ENCODE results near the gene CCDC141.
"Not testable (repeated sequence)": the region's sequence is repeated elsewhere in the genome, so short reads cannot be mapped to it uniquely, and the experiment has no call there.

The CCDC141 gene, protein sequence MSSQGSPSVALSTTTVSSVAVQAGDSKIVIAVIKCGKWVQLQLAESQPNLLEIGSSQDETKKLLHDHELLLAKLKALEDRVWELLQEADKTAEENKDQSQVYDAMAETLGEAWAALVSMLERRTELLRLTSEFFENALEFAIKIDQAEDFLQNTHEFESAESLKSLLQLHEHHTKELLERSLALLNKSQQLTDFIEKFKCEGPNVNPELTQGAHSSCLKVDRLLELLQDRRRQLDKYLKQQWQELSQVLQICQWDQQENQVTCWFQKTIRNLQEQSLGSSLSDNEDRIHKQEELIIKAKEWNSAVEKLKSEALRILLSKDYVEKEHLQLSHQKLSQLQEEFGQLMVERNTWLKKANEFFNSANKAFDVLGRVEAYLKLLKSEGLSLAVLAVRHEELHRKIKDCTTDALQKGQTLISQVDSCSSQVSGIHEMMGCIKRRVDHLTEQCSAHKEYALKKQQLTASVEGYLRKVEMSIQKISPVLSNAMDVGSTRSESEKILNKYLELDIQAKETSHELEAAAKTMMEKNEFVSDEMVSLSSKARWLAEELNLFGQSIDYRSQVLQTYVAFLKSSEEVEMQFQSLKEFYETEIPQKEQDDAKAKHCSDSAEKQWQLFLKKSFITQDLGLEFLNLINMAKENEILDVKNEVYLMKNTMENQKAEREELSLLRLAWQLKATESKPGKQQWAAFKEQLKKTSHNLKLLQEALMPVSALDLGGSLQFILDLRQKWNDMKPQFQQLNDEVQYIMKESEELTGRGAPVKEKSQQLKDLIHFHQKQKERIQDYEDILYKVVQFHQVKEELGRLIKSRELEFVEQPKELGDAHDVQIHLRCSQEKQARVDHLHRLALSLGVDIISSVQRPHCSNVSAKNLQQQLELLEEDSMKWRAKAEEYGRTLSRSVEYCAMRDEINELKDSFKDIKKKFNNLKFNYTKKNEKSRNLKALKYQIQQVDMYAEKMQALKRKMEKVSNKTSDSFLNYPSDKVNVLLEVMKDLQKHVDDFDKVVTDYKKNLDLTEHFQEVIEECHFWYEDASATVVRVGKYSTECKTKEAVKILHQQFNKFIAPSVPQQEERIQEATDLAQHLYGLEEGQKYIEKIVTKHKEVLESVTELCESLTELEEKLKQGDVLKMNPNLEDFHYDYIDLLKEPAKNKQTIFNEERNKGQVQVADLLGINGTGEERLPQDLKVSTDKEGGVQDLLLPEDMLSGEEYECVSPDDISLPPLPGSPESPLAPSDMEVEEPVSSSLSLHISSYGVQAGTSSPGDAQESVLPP (N-terminal part only)

DNA sequence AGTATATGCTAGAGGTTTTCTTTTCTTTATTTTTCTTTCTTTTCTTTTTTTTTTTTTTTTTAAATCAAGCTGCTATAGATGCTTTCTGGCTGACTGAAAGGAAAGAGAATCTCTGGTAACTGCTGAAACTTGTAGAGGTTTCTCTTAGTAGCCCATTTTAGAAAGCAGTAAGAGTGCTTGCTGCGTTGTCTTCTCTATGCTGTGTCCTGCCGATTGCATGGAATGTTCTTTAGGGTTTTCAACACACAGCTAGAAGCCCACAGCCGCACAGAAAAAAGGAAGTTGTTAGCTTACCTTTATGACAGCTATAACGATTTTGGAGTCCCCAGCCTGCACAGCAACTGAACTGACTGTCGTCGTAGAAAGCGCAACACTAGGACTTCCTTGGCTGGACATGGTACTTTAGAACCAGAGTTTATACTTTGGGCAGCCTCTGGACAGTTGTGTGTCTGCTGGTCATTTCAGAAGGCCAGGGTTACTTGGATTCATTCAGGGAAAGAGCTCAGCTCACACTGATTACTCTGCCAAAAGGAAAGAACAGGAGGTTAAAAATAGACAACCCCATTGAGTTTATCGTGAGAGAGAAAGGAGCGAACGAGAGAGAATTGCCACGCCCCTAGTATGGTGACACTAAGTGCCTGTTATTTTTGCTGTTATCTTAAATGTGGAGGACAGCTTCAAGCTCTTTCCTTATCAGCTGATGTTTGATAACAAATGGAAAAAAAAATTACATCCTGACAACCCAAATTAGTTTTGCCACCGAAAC, at the start of gene CCDC141:
Gene CCDC141 (minus strand): TSS at position 592 of the 766 bp plus-strand sequence. CDS start 196 bp downstream, at position 396.
- no peak for DNase-seq

DNA sequence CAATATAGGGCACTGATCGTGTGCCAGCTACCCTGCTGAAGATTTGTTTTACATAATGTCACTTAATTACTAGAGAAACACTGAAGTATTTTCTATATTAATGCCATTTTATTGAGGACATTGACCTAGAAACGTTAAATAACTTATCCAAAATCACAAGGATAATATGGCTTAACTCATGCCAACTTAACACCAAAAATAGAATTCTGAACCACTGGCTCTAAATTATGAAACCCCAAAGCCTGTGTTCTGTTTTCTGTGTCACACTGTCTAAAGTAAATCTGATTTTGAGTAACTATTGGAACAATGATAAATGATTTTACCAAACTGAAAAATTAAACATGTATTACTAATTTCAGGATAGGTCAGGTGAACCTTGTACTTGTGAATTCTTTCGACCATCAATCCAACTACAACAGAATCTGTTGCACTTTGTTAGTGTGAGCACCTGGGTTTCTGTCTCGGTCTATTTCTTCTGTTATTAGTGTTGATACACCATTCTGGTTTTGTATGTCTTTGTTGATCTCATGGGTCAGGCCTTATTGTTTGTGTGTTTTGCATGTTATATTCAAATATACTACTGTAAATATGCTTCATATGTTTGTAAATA, 48.2 kb upstream of the CCDC141 start:
- DNase-seq = no peak

DNA sequence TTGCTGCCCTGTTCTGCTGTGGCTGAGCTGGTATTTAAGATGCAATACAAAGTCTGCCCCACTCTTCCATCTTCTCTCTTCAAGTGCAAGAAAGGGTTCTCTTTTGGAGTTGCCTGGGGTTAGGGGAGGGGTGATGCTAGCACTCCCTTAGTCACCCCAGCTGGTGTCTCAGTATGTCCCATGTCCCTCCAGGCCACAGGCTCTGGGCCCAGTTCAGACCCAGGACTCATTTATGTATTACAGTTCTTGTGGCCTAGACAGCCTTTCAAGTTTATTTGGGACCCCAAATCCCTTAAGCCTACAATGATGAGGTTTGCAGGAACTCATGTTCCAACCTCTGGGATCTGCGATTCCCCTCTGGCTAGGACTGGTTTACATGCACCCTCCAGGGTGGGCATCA, 47.2 kb upstream of the CCDC141 start:
- DNase-seq = no peak

DNA sequence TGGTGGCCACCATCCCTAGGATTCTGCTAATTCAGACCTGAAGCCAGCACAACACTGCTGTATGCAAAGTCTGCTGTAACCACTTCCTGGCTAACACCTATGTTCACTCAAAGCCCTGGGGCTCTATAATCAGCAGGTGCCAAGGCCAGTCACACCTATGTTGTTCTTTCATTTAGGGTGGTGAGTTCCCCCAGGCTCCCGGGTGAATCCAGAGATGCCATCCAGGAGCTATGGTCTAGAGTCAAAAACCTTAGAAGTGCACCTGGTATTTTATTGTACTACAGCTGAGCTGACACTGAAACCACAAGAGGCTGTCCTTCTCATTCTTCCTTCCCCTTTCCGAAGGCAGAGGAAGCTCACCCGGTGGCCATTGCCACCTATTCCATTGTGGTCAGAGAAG, 46.2 kb upstream of the CCDC141 start:
- DNase-seq = no peak

DNA sequence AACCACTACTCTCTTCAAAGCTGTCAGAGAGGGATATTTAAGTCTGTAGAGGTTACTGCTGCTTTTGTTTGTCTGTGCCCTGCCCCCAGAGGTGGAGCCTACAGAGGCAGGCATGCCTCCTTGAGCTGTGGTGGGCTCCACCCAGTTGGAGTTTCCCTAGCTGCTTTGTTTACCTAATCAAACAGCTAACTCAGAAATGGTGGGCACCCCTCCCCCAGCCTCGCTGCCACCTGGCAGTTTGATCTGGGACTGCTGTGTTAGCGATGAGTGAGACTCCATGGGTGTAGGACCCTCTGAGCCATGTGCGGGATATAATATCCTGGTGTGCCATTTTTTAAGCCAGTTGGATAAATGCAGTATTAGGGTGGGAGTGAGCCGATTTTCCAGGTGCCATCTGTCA, 43.0 kb upstream of the CCDC141 start:
- not testable (repeated sequence) for DNase-seq

DNA sequence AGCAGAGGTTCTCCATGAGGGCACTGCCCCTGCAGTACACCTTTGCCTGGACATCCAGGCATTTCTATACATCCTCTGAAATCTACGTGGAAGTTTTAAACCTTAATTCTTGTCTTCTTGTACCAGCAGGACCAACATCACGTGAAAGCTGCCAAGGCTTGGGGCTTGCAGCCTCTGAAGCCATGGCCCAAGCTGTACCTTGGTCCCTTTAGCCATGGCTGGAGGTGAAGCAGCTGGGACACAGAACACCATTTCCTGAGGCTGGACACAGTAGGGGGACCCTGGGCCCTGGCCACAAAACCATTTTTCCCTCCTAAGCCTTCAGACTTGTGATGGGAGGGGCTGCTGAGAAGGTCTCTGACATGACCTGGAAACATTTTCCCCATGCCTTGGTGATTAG, 32.8 kb upstream of the CCDC141 start:
- DNase-seq = no peak

DNA sequence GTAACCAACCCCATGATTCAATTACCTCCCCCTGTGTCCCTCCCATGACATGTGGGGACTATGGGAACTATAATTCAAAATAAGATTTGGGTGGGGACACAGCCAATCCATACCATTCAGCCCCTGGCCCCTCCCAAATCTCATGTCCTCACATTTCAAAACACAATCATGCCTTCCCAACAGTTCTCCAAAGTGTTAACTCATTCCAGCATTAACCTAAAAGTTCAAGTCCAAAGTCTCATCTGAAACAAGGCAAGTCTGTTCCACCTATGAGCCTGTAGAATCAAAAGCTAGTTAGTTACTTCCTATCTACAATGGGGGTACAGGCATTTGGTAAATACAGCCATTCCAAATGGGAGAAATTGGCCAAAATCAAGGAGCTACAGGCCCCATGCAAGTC, 32.0 kb upstream of the CCDC141 start:
- DNase-seq = no peak

DNA sequence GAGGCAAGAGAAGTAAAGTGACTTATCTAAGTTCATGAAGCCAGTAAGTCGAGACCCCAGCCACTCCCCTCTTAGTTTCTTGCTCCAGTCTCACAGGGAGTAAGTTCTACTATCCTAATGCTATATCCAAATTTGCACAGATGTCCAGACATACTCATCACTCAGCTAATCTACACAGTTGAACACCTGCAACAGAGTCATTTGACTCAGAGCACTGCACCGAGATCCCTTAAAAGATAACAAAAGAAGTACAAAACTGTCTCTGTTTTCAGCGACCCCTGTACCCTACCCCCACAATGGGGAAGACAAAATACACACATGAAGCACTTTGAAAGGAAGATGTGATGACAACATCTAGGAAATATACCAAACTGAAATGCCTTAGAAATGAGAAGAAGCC, 22.6 kb upstream of the CCDC141 start:
- DNase-seq = no peak

DNA sequence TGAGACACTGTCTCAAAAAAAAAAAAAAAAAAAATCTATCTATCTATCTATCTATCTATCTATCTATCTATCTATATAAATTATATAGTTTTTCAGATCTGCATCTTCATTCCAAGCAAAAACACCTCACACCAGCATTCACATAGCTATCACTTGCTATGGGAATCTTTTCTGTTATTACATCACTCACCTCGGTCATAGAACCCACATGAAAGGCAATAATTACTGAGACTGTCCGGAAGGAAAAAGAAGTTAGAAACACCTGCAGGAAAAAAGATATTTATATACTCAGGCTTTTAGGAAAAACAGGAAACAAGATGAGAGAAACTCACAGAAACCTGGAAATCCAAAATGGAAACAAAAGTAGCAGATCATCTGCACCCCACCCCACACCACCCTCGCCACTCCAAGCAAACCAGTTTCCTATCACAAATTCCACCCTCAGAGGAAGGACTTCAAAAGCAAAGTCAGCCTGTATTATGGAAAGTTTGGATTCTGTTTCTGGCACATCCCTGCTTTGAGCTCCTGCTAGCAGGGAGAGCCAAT, 21.9 kb upstream of the CCDC141 start:
- DNase-seq = no peak

DNA sequence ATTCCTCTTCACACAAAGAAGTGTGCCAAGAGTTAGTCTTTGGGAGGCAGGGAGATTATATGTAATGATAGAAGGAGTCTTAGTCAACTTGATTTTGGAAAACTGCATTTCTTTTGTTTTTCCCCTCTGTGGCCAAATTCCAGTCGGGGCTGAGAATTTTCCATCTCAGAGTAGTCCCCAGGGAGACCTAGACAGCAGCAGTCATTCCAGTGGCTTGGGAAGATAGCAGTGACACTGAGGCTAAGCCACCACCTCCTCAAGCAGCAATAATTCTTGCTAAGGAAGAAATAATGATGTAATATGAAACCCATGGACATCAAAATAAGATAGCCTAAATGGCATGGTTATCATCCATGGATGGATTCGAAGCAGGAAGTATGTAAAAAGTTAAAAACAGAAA, 21.0 kb upstream of the CCDC141 start:
- DNase-seq = no peak

DNA sequence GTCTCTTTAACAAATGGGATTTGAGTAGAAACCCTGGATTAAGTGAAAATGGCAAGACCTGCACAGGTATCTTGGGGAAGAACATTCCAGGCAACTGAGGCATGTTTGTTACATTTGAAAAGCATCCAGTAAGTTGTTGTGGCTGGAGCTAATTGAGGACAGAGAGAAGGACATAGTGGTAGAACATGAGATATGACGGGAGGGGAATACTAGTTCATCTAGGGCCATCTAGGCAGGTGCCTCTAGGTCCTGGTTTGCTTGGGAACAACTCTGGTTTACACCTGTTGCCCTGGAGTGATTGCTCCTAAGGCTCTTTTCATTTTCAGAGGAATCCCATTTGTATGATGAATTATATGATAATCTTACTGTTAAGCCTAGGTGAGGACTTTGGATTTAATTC, 19.7 kb upstream of the CCDC141 start:
- DNase-seq = no peak

DNA sequence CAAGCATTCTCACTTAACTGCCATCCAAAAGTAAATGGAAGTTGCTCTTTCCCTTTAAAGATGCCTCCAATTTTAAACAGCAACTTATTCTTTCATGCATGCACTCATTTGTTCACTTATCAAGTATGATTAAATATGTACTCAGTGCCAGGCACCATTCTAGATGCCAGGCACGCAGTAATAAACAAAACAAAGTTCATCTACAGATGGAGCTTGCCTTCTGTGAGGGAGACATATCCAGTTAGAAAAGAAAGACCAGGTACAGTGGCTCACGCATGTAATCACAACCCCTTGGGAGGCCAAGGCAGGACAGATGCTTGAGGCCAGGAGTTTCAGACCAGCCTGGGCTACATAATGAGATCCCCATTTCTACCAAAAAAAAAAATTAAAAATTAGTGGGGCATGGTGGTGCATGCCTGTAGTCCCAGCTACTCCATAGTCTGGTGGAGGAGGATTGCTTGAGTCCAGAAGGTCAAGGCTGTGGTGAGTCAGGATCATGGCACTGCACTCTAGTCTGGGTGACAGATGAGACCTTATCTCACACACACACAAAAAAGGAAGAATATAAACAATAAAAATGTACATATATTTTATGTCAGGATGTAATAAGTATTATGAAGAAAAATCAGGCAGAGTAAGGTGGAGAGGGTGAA, 19.2 kb upstream of the CCDC141 start:
- no peak for DNase-seq

DNA sequence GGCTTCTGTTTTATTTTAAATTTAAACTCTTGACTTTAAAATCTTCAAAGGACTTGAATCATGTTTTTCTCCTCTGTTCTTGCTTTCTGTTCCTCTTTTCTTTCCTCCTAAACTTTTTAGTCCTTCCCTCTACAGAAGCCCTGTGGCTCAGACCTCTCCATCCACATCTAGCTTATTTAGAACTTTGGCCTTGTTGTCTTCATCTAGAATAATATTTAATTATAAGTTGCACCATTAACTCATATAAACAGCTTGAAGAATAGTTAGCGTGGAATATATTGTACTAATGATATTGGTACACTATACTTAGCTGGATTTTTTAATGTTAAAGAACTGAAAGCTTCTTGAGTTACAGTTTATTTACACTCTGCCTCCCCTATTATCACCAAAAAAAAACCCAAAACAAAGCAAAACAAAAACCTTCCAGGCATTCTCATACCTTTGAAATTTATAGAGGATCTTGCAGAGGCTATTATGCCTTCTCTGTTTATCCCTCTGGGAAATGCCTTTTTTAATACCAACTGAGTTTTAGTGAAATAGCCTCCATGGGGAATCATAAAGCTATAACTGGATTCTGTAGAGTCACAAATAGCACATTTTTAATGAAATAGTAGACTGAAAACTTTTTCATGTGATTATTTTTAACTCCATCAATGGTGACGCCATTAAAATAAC, 9.2 kb upstream of the CCDC141 start:
- DNase-seq = no peak

DNA sequence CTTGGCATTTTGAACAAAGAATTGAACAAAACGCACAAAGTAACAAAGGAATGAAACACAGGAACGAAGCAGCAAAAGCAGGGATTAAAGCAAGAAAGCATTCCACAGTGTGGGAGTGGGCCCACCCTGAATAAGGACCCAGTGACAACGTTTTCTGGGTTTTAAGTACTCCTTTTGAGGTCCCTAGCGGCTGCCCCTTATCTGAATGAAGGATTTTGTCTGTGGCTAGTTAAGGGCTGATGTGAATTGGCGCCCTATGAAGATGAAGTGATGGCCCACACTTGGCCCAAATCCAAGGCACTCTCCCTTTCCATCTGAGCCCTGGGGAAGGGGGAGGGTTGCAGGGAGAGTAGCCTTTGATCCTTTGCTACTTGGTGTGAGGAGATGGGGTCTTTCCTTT, 7.8 kb upstream of the CCDC141 start:
- no peak for DNase-seq

DNA sequence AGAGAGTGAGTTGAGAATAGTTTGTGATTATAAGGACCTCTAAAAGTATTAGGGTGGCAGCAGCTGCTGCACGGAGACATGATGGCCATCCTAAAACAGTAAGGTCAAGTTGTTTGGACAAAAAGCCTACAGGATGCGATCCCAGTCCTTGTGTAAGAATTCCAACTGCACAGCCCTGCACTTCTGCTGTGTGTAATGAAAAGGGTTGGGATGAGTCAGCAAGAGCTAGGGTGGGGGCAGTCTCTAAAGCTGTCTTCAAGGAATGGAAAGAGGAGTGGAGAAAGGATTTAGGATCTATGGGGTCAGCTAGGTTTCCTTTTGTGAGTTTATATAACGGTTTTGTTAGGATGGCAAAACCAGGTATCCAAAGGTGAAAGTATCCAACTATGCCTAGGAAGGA, 3.6 kb upstream of the CCDC141 start:
- DNase-seq = not testable (repeated sequence)

DNA sequence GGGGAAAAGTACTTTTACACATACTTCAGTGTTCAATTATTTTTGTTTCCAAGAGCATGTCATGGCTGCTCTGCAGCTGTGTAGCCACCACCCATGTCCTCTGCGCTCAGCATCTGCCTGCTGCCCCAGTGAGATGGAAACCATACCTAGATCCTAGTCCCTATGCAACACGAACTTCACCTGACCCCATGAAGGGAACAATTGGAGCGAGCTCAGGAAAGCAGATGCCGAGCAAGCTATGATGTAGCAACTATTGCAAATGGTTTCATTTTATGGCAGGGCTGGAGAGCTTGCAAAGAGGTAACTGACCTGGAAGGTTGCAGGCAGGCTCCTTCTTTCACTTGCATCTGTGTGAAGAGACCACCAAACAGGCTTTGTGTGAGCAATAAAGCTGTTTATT, 1.3 kb upstream of the CCDC141 start:
- no peak for DNase-seq

DNA sequence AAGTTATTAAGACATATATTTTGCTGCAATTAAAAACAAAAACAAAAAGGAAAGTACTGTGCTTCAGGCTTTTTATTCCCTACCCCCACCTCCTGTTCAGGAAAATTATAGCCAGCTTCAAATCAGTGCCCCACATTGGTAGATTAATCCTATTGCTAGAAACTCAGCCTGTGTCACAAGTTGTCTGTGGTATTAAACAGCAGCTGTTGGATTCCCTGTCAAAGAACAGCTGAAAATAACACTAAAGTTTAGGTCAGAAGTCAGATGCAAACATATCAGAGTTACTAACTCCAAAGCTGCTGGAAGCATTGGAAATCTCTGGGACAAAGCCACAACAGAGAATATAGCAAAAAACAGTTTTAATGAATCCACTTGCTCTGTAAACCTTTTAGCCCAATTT, 818 bp upstream of the CCDC141 start:
- DNase-seq = no peak

DNA sequence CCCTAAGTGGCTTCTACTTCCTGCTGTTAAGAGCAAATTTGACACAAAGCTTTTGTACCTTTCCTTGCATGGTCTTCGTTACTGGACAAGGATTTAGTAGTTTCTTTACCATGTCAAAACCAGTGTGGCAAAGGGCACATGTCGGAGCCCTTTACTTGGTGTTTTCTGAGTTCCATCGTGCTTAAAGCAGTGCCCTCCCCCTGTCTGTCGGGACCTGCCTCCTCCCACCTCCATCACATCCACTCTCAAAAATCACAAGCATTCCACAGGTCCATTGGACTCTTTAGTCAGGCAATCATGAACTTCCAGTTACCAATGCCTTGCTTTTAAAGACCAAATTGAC, 763 bp downstream of the CCDC141 start:
- no peak for DNase-seq

DNA sequence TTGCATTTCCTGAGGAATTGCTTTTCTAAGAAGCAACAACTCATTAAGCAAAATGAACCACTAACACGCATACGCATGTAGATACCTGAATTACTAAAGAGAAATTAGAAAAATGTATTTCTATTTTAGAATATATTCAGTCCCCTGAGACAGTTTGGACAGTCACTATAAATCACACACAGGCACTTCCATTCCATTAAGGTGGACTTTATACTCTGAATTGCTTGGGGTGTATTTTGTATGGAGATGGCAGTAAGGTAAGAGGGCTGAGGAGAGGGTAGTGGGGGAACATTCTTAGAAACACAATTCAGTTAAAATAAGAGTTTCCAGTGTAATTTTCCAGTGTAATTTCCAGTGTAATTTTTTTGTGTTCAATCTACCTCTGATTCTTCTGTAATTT, 1.8 kb downstream of the CCDC141 start:
- no peak for DNase-seq

DNA sequence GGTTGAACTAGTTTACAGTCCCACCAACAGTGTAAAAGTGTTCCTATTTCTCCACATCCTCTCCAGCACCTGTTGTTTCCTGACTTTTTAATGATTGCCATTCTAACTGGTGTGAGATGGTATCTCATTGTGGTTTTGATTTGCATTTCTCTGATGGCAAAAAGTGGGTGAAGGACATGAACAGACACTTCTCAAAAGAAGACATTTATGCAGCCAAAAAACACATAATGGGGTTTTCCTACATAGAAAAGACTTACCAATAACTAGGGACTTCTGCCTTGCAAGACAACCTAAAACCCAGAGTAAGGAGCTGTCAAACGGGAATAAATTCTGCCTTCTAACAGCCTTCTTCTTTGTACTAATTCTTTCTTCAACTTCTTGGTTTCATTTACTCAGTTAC, 4.3 kb downstream of the CCDC141 start:
- DNase-seq = not testable (repeated sequence)

DNA sequence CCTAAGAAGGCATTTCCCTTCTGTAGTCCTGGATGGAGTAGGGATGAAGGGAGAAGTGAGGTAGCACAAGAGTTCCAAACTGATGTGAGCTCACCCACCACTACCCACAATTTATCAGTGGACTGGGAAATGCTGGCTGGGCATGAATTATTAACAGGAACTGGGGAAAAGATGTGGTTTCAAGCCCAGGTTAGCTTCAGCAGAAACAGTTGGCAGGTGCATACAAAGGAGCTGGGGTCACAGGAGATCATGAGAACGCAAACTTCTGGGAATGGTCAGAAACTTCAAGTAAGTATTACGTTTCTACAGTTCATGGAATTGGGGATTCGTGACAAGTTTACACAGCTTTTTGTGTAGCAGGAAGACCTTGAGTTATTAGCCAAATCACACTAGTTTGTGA, 5.4 kb downstream of the CCDC141 start:
- no peak for DNase-seq
